Lower leg skin (tissue), 4 donors: ENCODE results near the gene SNX14. TPM values are rescaled to one million over a fixed set of nuclear protein-coding genes. Genes with fewer than 3 reads are reported as not detected.

ENCODE experiments used
- DNase-seq, 2 donors: peaks; one replicate each; pipeline ENCODE4 v3.0.0-alpha.2; 2019; ENCODE audit warnings: low spot score in 2 of 2
- H3K4me3 ChIP-seq: fragments of 200-600 bp; sonication (generic); 2 replicates; pipeline ENCODE4 v1.5.1; 2017; ENCODE audit warnings: mild to moderate bottlenecking, low read depth; ENCODE audit not compliant: poor library complexity, severe bottlenecking
- POLR2A ChIP-seq, 2 donors: fragments of 450-650 bp; IDR thresholded peaks; one replicate each; pipeline ENCODE4 v1.6.1; 2016 to 2017; ENCODE audit warnings: antibody characterized with exemption in 2 of 2, mild to moderate bottlenecking in 1 of 2, moderate library complexity in 1 of 2
- WGBS, 2 donors: methylation state at CpG; one replicate each; pipeline ENCODE4 v1.1.5; 2018; 5-methylcytosine and 5-hydroxymethylcytosine counted together
- intact Hi-C: fragments of 100-400 bp; cut with DNase I; formaldehyde crosslinking; loops from one replicate; pipeline ENCODE4 v1.15.0; 2023; ENCODE audit warnings: low total_unique reads
- total RNA-seq, 4 donors: library from RNA; depleted of rRNA; stranded (reverse); fragments of >200 nt; gene quantifications; one replicate each; pipeline ENCODE4 v1.1.0, GENCODE V29; 2016
- TF ChIP-seq, protein P1 (sequence below), 3 donors: fragments of 450-650 bp; IDR thresholded peaks; one replicate each; pipeline ENCODE4 v1.5.1; 2016; ENCODE audit warnings: antibody characterized with exemption in 3 of 3, mild to moderate bottlenecking in 3 of 3, moderate library complexity in 2 of 3

SNX14 gene
- total RNA-seq, 4 donors from 2014 or later = 38.3 to 75.3 (median 56.6) TPM

- DNase-seq = no peak
- no peak for TF ChIP-seq POLR2A (IDR thresholded peaks at IDR 0.05)
- TF ChIP-seq, protein P1, sequence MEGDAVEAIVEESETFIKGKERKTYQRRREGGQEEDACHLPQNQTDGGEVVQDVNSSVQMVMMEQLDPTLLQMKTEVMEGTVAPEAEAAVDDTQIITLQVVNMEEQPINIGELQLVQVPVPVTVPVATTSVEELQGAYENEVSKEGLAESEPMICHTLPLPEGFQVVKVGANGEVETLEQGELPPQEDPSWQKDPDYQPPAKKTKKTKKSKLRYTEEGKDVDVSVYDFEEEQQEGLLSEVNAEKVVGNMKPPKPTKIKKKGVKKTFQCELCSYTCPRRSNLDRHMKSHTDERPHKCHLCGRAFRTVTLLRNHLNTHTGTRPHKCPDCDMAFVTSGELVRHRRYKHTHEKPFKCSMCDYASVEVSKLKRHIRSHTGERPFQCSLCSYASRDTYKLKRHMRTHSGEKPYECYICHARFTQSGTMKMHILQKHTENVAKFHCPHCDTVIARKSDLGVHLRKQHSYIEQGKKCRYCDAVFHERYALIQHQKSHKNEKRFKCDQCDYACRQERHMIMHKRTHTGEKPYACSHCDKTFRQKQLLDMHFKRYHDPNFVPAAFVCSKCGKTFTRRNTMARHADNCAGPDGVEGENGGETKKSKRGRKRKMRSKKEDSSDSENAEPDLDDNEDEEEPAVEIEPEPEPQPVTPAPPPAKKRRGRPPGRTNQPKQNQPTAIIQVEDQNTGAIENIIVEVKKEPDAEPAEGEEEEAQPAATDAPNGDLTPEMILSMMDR (IDR thresholded peaks at IDR 0.05) = no peak
- WGBS, 2 donors = 100% methylated on average over 1 of the region's 1 CpG; no CpG with 5 or more reads in 1 of the 2 donors
- no peak overlapping the region for H3K4me3 ChIP-seq
- intact Hi-C loops = no loop called here
Observed at GRCh38 chr6:85580878-85581267, 12.8 kb downstream of the SNX14 start.

DNA sequence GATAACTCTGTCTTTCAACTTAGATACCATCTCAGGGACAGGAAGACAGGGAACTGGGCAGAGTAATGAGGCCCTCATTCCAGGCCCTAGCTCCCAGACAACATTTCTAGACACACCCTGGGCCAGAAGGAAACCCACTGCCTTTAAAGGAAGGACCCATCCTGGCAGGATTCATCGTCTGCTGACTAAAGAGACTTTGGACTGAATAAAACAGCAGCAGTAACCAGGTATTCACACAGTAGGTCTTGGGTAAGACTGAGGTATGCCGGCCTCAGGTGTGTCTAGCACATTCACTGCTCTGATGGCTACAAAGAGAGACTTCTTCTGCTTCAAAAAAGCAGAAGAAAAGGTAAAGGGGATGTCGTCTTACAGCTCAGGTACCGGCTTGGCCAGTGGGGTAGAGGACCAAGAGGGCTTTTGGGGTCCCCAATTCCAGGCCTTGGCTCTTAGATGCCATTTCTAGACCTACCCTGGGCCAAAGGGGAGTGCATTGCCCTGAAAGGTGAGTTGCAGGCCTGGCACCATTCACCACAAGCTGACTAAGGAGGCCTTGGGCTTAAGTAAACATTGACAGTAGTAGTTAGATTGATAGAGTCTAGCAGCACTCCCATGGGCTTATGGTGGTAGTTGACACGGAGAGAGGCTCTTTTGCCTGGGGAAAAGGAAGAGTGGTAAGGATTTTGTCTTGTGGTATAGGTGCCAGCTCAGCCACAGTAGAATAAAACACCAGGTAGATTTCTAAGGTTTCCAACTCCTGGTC, 13.4 kb downstream of the SNX14 start:
- intact Hi-C loops = no loop called here
- H3K4me3 ChIP-seq = no peak overlapping the region
- TF ChIP-seq POLR2A (IDR thresholded peaks at IDR 0.05) = no peak
- TF ChIP-seq, protein P1 (IDR thresholded peaks at IDR 0.05) = no peak
- no peak for DNase-seq
- WGBS, 2 donors = 85 to 91% methylated on average over 5 of the region's 5 CpGs

- TF ChIP-seq POLR2A (IDR thresholded peaks at IDR 0.05) = no peak
- DNase-seq = no peak
- 87 to 90% methylated on average over 4 of the region's 4 CpGs for WGBS, 2 donors
- no peak overlapping the region for H3K4me3 ChIP-seq
- intact Hi-C loops = no loop called here
Observed at GRCh38 chr6:85579581-85579980, 14.1 kb downstream of the SNX14 start.

DNA sequence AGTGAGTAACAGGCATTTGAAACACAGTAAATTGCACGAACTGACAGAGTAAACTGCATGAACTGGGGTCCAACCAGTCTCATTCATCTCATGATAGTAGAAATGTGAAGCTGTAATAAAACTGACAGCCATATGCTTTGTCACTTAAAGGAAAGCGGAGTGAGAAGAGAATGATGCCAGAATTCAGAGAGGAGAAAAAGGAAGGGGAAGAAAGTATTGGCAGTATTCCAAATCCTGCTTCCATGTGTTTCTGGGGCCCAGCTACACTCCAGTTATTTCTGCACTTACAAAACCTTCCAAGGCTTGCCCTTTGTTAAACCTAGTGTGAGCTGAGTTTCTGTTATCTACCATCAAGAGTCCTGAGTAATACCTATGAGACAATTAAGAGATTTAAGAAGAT, 17.2 kb downstream of the SNX14 start:
- TF ChIP-seq POLR2A (IDR thresholded peaks at IDR 0.05) = no peak
- TF ChIP-seq, protein P1 (IDR thresholded peaks at IDR 0.05) = no peak
- intact Hi-C loops = no loop called here
- WGBS, 2 donors = 72 to 81% methylated on average over 2 of the region's 2 CpGs
- H3K4me3 ChIP-seq = no peak overlapping the region
- no peak for DNase-seq

DNA sequence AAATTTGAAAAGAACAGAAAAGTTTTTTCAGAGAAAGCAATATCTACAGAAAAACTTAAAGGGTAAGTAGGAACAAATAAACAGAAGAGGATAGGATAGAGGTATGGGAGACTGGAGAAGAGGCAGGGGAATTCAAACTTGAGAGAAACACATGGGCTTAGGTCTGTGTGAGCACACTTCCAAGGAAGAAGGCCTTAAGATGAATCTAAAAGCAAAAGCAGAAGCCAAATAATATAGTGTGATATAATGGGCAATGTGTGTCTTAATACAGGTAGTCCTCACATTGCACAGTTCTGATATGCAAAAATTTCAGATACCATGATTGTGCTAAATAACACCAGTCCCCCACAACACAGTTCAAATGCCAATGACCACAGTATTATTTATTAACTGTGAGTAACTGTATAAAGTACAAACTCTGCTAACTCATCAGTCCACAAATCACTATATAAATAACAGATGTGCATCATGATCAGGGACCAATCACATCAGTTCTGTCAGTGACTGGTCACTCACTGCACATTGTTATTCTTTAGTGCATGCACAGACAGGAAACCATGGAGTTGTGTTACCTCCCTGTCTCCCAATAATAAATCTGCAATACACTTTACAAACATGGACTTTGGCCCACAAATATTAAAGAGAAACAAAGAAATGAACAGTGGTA, 18.6 kb downstream of the SNX14 start:
- no peak for TF ChIP-seq POLR2A (IDR thresholded peaks at IDR 0.05)
- TF ChIP-seq, protein P1 (IDR thresholded peaks at IDR 0.05) = no peak
- no peak for DNase-seq
- intact Hi-C loops = no loop called here
- no peak overlapping the region for H3K4me3 ChIP-seq

GRCh38 chr6:85569323-85569722, 24.3 kb downstream of the SNX14 start:
- TF ChIP-seq, protein P1 (IDR thresholded peaks at IDR 0.05) = no peak
- no peak for TF ChIP-seq POLR2A (IDR thresholded peaks at IDR 0.05)
- intact Hi-C loops = no loop called here
- H3K4me3 ChIP-seq = no peak overlapping the region
- no peak for DNase-seq
